ENCODE results near the gene SRGAP3. TPM values are rescaled to one million over a fixed set of nuclear protein-coding genes. Genes with fewer than 3 reads are reported as not detected.

SRGAP3 gene
- total RNA-seq, 1 donor from 2014 or later, result 1.6 TPM

DNA sequence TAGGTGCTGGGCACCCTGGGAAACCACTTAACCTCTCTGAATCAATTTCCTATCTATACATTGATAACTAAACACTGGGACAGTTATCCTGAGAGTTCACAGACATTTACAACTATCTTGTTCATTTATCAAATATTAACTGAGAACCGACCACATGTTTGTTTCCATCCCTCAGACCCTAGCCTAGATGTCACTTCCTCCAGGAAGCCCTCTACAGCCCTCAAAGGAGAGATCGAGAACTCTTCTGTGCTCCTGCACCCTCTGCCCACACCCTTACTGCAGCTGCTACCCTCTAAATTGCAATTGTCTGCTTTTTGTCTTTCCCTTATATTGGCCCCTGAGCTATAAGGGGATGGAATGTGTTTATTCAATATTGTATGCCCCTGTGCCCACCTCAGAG lies 46.1 kb downstream of the SRGAP3 start:
- intact Hi-C loops (cut with micrococcal nuclease), result no loop called here

- intact Hi-C loops (cut with micrococcal nuclease), result no loop called here
These were observed 46.9 kb downstream of the SRGAP3 start for GRCh38 chr3:9202546-9202945.

DNA sequence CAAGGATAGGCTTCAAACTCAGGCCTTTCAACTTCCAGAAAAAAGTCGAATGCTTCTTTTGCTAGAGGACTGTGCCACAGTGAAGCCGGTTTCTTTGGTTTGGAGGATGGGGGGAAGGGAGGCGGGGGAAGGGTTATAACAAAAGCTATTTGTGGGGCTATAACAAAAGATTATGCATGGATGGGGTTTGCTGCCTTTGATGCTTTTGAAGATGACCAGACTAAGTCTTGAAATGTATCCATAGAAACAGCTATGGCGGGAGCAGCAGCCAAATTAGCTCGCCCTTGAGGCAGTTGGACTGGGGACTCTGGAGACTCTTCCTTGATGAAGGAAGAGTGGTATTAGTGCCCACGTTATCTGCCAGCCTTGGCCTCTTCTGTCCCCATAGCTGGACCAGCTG lies 47.5 kb downstream of the SRGAP3 start:
- intact Hi-C loops (cut with micrococcal nuclease), result no loop called here

- intact Hi-C loops (cut with micrococcal nuclease), result no loop called here
These were observed 48.2 kb downstream of the SRGAP3 start for GRCh38 chr3:9201266-9201665.

- intact Hi-C loops (cut with micrococcal nuclease), result no loop called here
These were observed 49.7 kb downstream of the SRGAP3 start for GRCh38 chr3:9199775-9200174.

DNA sequence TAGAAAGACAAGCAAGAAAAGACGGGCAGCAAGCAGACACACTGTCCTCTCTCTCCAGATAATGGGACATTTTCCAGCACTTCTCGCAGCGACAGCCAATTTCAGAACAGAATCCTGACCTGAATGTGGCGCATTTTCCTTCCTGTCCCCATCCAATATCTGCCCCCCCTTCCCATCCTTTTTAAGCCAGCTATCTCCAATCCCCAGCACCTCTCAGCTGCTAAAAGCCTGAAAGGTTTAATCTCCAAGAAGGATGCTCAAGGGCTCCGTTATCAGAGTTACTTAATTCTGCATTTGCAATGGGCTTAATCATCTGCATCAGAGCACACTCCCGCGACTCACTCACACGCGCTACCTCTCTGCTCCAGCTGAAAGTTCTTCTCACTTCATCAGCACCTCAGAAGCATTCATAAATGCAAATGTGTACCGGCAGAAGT lies 50.5 kb downstream of the SRGAP3 start:
- intact Hi-C loops (cut with micrococcal nuclease), result no loop called here

- intact Hi-C loops (cut with micrococcal nuclease), result no loop called here
These were observed 51.2 kb downstream of the SRGAP3 start for GRCh38 chr3:9198261-9198660.

DNA sequence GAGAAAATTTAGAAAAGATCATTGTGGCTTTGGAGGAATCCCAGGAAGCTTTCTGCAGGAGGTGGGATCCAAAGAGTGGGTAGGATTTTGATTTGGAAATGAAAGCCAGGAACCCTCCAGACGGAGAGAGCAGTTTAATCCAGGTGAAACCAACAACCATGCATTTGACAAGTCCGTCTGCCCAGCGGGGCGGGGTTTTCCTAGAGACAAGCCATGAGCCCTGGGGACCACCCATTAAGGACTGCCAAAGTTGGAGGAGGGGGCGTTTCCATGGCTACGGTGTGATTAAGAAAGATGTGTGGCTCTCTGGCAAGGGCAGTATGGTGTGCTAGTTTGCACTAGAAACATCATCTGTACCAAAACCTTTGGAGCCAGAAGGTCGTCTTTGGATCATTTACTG lies 53.4 kb downstream of the SRGAP3 start:
- intact Hi-C loops (cut with micrococcal nuclease), result no loop called here

GRCh38 chr3:9195390-9195789 lies 54.1 kb downstream of the SRGAP3 start:
- intact Hi-C loops (cut with micrococcal nuclease), result no loop called here

DNA sequence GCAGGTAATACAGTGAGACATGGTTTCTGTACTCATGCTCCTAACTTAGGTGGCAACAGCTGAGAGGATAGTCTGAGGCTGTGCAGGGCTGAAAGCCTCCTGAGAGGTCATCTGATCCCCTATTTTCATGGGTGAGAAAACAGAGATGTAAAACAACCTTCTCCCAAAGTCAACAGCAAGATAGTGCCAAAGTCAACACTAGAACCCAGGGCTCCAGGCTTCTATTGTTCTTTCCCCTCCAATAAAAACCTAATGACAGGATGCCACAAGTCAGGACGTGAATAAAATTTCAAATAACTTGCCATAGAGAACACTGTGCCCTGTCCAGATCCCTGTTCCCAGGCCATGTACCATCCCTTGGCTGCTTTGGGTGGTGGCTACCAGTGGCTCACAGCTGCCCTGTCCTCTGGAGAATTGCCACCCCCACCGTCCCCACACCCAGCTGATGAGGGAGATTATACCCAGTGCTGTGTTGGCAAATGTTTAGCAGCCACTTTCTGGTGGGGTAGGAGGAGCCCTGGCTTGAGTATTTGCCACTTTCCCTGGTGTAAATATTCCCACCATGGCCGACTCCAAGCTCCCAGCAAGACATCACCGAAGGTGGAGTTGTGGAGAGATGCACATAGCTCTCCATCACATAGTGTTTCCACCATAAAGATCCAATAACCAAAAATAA lies 54.8 kb downstream of the SRGAP3 start:
- intact Hi-C loops (cut with micrococcal nuclease), result no loop called here

- intact Hi-C loops (cut with micrococcal nuclease), result no loop called here
These were observed 55.7 kb downstream of the SRGAP3 start for GRCh38 chr3:9193633-9194195.

DNA sequence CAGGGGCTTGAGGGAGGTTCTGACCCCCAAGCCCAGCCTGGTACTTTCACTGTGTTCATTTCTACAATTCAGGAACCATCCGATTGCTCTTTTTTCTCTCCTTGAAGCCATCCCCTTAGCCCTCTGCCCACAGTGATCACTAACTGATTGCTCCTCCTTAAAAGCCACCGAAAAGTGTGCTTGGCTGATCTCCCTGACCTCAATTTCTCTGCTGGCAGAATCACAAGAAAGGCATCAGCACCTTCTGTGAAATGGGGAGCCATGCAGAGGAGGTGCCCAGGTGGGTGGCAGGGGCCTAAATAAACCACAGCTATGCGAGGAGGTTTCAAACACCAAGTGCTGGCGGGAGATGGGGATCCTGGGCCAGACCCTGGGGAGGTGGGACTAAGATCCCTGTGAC lies 56.2 kb downstream of the SRGAP3 start:
- intact Hi-C loops (cut with micrococcal nuclease), result no loop called here

DNA sequence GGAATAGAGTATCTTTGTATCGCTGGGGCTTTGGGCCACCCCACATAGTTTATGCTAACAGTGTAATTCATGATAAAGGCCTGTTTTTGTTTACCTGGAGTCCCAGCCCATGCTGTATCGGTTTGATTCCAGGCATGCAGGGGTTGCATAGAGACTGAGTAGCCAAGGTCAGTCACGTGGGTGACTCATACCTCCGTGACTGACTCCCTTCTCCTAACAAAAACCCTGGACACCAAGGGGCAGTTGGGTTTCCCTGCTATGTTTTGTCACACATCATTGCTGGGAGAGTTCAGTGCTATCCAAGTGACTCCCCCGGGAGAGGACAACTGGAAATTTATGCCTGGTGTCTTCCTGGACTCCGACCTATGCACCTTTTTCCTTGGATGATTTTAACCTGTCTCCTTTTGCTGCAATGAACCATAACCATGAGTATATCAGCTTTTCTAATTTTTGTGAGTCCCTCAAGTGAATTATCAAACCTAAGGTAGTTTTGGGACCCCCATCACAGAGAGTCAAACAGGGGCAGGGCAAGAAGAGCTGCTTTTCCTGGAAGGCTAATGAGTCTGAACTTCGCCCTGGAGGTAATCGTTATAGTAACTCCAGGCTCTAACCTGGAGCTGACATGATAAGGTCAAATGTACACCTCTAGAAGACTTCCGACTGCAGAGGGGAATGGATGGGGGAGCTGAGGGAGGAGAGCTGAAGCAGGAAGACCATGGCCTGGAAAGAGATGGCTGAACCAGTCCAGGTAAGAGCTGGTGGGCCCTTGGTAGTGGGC lies 57.0 kb downstream of the SRGAP3 start:
- intact Hi-C loops (cut with micrococcal nuclease), result no loop called here

DNA sequence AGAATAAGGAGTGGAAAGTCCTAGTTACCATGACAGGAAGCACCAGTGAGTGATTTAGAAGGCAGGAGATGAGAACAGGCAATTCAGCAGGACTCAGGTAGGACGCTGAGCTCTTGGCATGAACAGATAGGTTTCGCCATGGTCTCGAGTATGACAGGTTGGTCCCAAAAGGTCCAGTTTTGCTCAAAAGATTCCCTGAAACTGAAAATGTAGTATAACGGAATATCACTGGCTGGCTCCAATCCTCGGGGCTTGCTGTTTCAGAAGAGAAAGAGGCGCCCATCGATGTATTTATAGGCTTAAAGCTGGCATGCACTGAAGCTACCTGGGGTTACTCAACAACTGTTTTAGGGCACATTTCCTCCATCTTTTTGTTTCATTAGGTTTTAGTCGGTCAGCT lies 59.2 kb downstream of the SRGAP3 start:
- intact Hi-C loops (cut with micrococcal nuclease), result no loop called here

DNA sequence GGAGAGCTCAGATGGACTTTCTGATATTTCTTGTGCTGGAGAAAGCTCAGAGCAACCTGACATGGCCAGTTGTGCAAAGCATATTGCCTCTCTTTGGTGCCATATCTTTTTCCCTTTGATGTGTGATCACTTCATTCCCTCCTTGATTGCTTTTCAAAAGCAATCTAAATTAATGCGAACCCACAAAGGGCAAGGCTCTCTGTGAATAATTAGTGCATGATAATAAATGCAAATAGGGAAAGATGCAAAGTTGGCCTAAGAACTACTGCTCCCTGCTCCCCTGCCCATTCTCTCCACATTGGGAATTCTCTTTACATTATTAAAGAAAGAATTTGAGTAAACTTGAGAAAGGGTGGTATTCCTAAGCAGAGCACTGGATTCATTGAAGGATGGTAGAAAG lies 60.9 kb downstream of the SRGAP3 start:
- intact Hi-C loops (cut with micrococcal nuclease), result no loop called here

- intact Hi-C loops (cut with micrococcal nuclease), result no loop called here
These were observed 63.7 kb downstream of the SRGAP3 start for GRCh38 chr3:9185701-9186100.

DNA sequence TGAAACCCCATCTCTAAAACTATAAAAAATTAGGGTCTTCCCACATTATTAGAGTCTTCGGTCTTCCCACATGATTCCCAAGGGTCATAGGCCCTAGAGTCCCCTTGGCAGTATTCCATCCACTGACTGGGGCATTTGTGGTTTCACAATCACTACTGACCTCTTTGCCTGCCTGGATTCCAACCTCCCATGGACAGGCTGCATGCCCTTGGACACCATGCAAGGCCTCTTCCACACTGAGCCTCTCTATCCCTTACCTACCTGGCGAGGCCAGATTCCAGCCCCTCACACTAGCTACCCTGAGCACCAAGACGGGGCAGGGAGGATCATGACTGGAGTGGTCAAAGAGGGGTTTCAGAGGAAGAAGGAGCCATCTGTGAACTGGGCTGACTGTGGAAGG lies 64.4 kb downstream of the SRGAP3 start:
- intact Hi-C loops (cut with micrococcal nuclease), result no loop called here

DNA sequence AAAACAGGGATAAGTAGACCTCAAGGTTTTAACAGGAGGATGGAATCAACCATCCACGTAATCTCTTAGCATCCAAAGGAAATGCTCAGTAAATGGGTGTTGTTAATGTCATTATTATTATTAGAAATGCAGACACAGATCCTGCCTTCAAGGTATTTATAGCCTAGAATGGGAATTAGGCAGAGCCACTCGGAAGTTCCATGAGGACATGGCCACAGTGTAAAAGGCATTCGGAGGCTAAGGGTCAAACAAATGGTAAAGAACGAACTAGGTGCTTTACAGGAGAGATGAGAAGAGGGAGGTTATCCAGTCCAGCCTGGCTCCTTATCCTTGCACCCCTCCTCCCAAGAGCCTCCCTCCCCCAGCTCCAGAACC lies 65.0 kb downstream of the SRGAP3 start:
- intact Hi-C loops (cut with micrococcal nuclease), result no loop called here

GRCh38 chr3:9183811-9184460 lies 65.5 kb downstream of the SRGAP3 start:
- intact Hi-C loops (cut with micrococcal nuclease), result no loop called here

- intact Hi-C loops (cut with micrococcal nuclease), result no loop called here
These were observed 66.4 kb downstream of the SRGAP3 start for GRCh38 chr3:9183011-9183410.

DNA sequence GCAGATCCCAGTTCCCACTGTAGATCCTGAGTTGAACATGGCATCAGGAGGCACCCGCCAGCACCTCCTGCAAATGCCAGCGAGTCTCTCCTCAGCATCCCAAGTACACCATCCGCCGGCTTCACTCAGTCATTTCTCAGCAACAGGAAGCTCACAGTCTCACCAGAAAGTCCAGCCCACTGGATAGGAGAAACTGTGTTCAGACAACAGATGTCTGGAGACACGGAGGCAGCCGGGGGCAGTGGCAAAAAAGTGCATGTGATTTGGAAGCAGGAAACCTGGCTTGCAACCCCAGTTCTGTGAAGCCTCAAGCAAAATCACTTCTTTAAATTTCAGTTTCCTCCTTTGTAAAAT lies 68.7 kb downstream of the SRGAP3 start:
- intact Hi-C loops (cut with micrococcal nuclease), result loop anchor here (1.0 kb wide), 2 partner anchors 12 to 69 kb away; partner anchors contain the start of gene SRGAP3

All from T-helper 1 cell treated with Interleukin-12 subunit alpha and Interleukin-12 subunit beta and Interleukin-4 antibody, amounts not matched to agents 30 ng/mL and 1 ng/mL, for 36 hours (primary cell).